ENCODE measurements around the gene LYZL4.

DNA sequence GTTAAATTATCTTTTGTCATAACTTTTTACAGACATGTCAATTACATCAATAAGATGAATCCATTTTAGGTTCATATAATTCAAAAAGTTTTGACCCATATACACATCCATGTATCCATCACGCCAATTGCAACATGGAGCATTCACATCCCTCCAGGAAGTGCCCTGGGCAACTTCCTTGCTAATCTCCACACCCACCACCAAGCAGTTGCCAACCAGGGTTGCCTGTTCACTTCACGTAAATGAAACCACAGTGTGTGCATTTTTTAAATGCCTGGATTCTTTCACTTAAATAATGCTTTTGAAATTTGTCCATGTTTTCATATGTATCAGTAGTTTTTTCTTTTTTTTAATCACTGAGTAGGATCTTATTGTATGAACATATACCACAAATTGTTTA is 40.7 kb upstream of the LYZL4 start:
- TF ChIP-seq, protein P1, sequence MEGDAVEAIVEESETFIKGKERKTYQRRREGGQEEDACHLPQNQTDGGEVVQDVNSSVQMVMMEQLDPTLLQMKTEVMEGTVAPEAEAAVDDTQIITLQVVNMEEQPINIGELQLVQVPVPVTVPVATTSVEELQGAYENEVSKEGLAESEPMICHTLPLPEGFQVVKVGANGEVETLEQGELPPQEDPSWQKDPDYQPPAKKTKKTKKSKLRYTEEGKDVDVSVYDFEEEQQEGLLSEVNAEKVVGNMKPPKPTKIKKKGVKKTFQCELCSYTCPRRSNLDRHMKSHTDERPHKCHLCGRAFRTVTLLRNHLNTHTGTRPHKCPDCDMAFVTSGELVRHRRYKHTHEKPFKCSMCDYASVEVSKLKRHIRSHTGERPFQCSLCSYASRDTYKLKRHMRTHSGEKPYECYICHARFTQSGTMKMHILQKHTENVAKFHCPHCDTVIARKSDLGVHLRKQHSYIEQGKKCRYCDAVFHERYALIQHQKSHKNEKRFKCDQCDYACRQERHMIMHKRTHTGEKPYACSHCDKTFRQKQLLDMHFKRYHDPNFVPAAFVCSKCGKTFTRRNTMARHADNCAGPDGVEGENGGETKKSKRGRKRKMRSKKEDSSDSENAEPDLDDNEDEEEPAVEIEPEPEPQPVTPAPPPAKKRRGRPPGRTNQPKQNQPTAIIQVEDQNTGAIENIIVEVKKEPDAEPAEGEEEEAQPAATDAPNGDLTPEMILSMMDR (IDR thresholded peaks at IDR 0.05; ENCODE audit: insufficient read depth, low read length), result no peak
- TF ChIP-seq SPI1 (IDR thresholded peaks at IDR 0.05; ENCODE audit: borderline replicate concordance, low read depth), result no peak
- no peak for TF ChIP-seq POLR2AphosphoS5 (IDR thresholded peaks at IDR 0.05; ENCODE audit: low read depth)
